Gastrocnemius medialis (tissue), 4 donors: ENCODE measurements around the gene ALG14. TPM values are rescaled to one million over a fixed set of nuclear protein-coding genes. Genes with fewer than 3 reads are reported as not detected.
A peak's percentile ranks its signal among the peaks of the same experiment; 100 is the strongest.
"Not testable (repeated sequence)": the region's sequence is repeated elsewhere in the genome, so short reads cannot be mapped to it uniquely, and the experiment has no call there.

Experiments used
- ATAC-seq, 2 donors: fragments of 150-250 bp; one replicate each; pipeline ENCODE4 v1.9.1; 2016
- DNase-seq, 2 donors: peaks; one replicate each; pipeline ENCODE4 v3.0.0-alpha.2; 2019
- H3K27ac ChIP-seq, 4 donors: fragments of 200-600 bp; sonication (generic); 1 replicate in 1 of 4; 2 replicates in 3 of 4; pipeline ENCODE4 v1.5.1; 2016 to 2018; ENCODE audit warnings: mild to moderate bottlenecking in 2 of 4, moderate library complexity in 1 of 4
- H3K27me3 ChIP-seq, 3 donors: fragments of 200-600 bp; sonication (generic) in 2 of 3; 1 replicate in 1 of 3; 2 replicates in 2 of 3; pipeline versions ENCODE4 v1.5.1 to v1.6.0; 2016 to 2019; ENCODE audit warnings: mild to moderate bottlenecking in 1 of 3, moderate library complexity in 1 of 3
- H3K36me3 ChIP-seq, 2 donors: fragments of 200-600 bp; sonication (generic) in 1 of 2; one replicate each; pipeline ENCODE4 v1.5.1; 2017 to 2018
- H3K4me1 ChIP-seq, 2 donors: fragments of 200-600 bp; sonication (generic) in 1 of 2; one replicate each; pipeline ENCODE4 v1.5.1; 2016 to 2017; ENCODE audit warnings: mild to moderate bottlenecking in 2 of 2
- H3K4me3 ChIP-seq, 4 donors: fragments of 200-600 bp; sonication (generic) in 3 of 4; 1 replicate in 1 of 4; 2 replicates in 3 of 4; pipeline ENCODE4 v1.5.1; 2016 to 2019; ENCODE audit warnings: mild to moderate bottlenecking in 2 of 4
- H3K9me3 ChIP-seq, 3 donors: fragments of 200-600 bp; sonication (generic) in 2 of 3; 1 replicate in 1 of 3; 2 replicates in 2 of 3; pipeline ENCODE4 v1.5.1; 2016 to 2019
- POLR2A ChIP-seq, 2 donors: fragments of 450-650 bp; IDR thresholded peaks; one replicate each; pipeline ENCODE4 v1.6.1; 2017; ENCODE audit warnings: antibody characterized with exemption in 2 of 2, mild to moderate bottlenecking in 2 of 2, moderate library complexity in 2 of 2
- in situ Hi-C, 4 donors: fragments of 200-750 bp; cut with MboI; loops; one replicate each; pipeline versions ENCODE4 v1.15.0 to v1.8.0; 2017; ENCODE audit warnings: low sequenced_read_pairs in 4 of 4
- intact Hi-C: fragments of 100-400 bp; cut with DNase I; formaldehyde crosslinking; loops from one replicate; pipeline ENCODE4 v1.15.1; 2023; ENCODE audit warnings: low total_unique reads
- total RNA-seq, 4 donors: library from RNA; depleted of rRNA; stranded (reverse); fragments of >200 nt; gene quantifications; one replicate each; pipeline versions ENCODE4 v1.1.0 to v1.2.3, GENCODE V29; 2016
- TF ChIP-seq, protein P1 (sequence below), 5 experiments: fragments of 450-650 bp in 3 of 5; fragments of 200-600 bp in 2 of 5; sonication (generic) in 2 of 5; IDR thresholded peaks in 4 of 5; conservative IDR thresholded peaks in 1 of 5; 1 replicate in 4 of 5; 2 replicates in 1 of 5; pipeline ENCODE4 v1.5.1; 2016 to 2019; ENCODE audit warnings: antibody characterized with exemption in 5 of 5, mild to moderate bottlenecking in 3 of 5, moderate library complexity in 3 of 5

ALG14 gene
- total RNA-seq, 4 donors from 2014 or later: 0.24 to 0.97 (median 0.77) TPM

DNA sequence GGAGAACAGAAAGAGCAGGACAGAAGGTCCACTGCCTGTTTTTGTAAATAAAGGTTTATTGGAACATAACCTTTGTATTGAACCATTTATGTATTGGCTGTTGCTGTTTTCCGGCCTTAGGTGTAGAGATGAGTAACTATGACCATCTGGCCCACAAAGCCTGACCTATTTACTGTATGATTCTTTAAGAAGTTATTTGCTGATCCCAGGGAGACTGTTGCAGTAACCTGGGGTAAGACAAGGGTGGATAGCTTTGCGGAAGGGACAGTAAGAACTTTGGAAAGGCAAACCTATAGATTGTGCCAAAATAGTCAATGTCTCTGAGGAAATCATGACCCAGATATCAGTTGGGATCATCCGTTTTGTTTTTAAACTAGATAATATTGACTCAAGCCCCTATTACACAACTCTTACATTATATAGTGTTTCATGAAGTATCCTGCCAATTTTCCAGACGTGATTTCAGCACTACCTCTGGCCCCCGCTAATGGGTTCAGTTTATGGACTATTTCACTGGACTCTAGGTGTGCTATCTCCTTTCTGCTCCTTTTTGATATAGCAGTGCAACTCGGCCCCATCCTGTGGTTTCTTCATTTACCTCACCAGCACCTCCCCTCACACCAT is 23.6 kb upstream of the ALG14 start:
- no peak overlapping the region for H3K27ac ChIP-seq
- ATAC-seq (peak; percentile 69), DNase-seq (peak in 1 of 2 donors; percentile 17)
- TF ChIP-seq, protein P1, sequence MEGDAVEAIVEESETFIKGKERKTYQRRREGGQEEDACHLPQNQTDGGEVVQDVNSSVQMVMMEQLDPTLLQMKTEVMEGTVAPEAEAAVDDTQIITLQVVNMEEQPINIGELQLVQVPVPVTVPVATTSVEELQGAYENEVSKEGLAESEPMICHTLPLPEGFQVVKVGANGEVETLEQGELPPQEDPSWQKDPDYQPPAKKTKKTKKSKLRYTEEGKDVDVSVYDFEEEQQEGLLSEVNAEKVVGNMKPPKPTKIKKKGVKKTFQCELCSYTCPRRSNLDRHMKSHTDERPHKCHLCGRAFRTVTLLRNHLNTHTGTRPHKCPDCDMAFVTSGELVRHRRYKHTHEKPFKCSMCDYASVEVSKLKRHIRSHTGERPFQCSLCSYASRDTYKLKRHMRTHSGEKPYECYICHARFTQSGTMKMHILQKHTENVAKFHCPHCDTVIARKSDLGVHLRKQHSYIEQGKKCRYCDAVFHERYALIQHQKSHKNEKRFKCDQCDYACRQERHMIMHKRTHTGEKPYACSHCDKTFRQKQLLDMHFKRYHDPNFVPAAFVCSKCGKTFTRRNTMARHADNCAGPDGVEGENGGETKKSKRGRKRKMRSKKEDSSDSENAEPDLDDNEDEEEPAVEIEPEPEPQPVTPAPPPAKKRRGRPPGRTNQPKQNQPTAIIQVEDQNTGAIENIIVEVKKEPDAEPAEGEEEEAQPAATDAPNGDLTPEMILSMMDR (IDR thresholded peaks at IDR 0.05 in 4 of 5, conservative IDR thresholded peaks at IDR 0.05 in 1 of 5): no peak
- TF ChIP-seq POLR2A (IDR thresholded peaks at IDR 0.05): no peak
- no peaks in the 10 kb centered on the region for H3K36me3 ChIP-seq
- intact Hi-C loops: no loop called here
- in situ Hi-C loops: no loop called here
- no peaks in the 10 kb centered on the region for H3K4me1 ChIP-seq
- no peaks in the 10 kb centered on the region for H3K27me3 ChIP-seq
- H3K9me3 ChIP-seq: no peaks in the 10 kb centered on the region
- no peak overlapping the region for H3K4me3 ChIP-seq

DNA sequence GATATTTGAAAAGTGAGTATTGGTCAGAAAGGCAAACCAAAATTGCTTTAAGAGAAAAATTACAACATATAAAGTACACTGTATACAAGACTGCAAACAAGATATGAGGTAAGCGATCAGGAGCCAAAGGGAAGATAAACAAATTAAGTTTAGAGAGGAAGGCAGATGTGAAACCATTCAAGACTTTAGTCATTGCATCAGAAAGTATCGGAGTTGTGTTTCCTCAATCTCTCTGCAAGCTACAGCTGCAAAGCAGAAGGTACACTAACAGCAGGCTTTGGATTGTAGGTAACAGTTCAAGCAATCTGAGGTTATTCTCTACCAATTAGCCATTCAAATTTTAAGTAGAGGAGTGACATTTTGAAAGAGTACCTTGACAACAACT is 23.1 kb upstream of the ALG14 start:
- no peaks in the 10 kb centered on the region for H3K9me3 ChIP-seq
- ATAC-seq (peak in 1 of 2 donors; percentile 26), DNase-seq (no peak)
- H3K27ac ChIP-seq: no peak overlapping the region
- H3K4me1 ChIP-seq: no peaks in the 10 kb centered on the region
- no peaks in the 10 kb centered on the region for H3K27me3 ChIP-seq
- intact Hi-C loops (no loop called here), in situ Hi-C loops (no loop called here)
- H3K4me3 ChIP-seq: no peak overlapping the region
- TF ChIP-seq POLR2A (IDR thresholded peaks at IDR 0.05): no peak
- TF ChIP-seq, protein P1 (IDR thresholded peaks at IDR 0.05 in 4 of 5, conservative IDR thresholded peaks at IDR 0.05 in 1 of 5): no peak
- H3K36me3 ChIP-seq: no peaks in the 10 kb centered on the region

DNA sequence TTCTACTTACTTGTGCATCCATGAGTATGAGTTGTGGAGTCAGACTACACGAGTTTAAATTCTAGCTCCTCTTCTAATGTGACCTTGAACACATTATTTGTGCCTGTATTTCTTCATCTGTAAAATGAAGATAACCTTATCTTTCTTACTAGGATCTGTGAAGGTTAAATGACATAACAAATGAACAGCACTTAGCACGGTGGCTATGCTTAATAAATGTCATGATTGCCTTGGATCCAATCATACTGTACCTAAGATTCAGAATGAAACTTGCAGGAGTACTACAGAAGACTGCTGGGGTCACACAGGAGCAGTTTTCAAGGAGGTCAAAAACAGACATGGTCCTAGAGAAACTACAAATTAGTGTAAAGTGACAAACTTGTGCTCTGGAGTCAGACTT is 22.2 kb upstream of the ALG14 start:
- H3K36me3 ChIP-seq: no peaks in the 10 kb centered on the region
- no peak overlapping the region for H3K4me3 ChIP-seq
- no peak for DNase-seq
- ATAC-seq: no peak
- in situ Hi-C loops (no loop called here), intact Hi-C loops (no loop called here)
- H3K27ac ChIP-seq: no peak overlapping the region
- H3K27me3 ChIP-seq: no peaks in the 10 kb centered on the region
- H3K9me3 ChIP-seq: no peaks in the 10 kb centered on the region
- H3K4me1 ChIP-seq: no peaks in the 10 kb centered on the region
- no peak for TF ChIP-seq POLR2A (IDR thresholded peaks at IDR 0.05)
- TF ChIP-seq, protein P1 (IDR thresholded peaks at IDR 0.05 in 4 of 5, conservative IDR thresholded peaks at IDR 0.05 in 1 of 5): no peak

DNA sequence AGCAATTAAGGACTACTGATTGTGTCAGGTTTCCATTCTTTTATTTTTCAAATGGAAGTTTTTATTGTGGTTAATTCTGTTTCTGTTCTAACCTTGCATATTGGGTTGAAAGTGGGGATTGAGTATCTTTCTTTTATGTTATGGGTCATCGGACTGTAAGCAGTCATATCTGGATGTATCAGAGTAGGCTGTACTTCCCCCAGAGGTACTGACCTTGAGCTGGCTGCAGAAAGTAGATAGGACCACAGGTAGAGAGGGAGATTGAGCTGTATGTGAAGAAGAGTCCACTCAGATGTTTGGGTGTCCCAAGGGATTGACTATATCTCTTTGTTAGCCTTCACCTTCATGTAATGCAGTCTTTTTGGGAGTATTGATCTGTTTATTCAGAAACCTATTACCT is 20.5 kb upstream of the ALG14 start:
- intact Hi-C loops: no loop called here
- H3K27me3 ChIP-seq: no peaks in the 10 kb centered on the region
- TF ChIP-seq, protein P1 (IDR thresholded peaks at IDR 0.05 in 4 of 5, conservative IDR thresholded peaks at IDR 0.05 in 1 of 5): no peak
- no peaks in the 10 kb centered on the region for H3K36me3 ChIP-seq
- no peaks in the 10 kb centered on the region for H3K4me1 ChIP-seq
- no peak for DNase-seq
- ATAC-seq: no peak
- H3K27ac ChIP-seq: no peak overlapping the region
- in situ Hi-C loops: no loop called here
- H3K4me3 ChIP-seq: no peak overlapping the region
- H3K9me3 ChIP-seq: no peaks in the 10 kb centered on the region

DNA sequence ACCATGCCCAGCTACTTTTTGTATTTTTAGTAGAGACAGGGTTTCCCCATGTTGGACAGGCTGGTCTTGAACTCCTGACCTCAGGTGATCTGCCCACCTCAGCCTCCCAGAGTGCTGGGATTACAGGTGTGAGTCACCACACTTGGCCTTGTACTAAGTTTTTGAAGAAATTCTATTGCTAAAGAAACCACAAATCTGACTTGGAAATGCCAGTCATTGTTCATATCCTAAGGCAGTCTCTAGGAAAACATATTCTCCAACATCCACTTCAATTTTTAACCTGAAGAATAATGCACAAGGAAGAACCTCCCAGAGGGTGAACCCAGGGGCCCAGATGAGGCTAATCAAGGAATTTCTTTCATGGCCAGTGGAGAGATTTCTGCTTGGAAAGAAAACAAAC is 20.1 kb upstream of the ALG14 start:
- H3K9me3 ChIP-seq, H3K4me1 ChIP-seq, in situ Hi-C loops, H3K4me3 ChIP-seq, H3K27me3 ChIP-seq, intact Hi-C loops, H3K36me3 ChIP-seq, DNase-seq, ATAC-seq, H3K27ac ChIP-seq: not testable (repeated sequence)

DNA sequence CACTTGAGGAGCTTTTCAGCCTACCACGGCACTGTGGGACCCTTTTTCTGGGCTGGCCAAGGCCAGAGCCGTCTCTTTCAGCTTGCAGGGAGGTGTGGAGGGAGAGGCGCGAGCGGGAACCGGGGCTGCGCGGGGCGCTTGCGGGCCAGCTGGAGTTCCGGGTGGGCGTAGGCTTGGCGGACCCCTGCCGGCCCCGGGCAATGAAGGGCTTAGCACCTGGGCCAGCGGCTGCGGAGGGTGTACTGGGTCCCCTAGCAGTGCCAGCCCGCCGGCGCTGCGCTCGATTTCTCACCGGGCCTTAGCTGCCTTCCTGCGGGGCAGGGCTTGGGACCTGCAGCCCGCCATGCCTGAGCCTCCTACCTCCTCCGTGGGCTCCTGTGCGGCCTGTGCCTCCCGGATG is 18.5 kb upstream of the ALG14 start:
- H3K36me3 ChIP-seq, ATAC-seq, H3K27me3 ChIP-seq, H3K9me3 ChIP-seq, intact Hi-C loops, H3K27ac ChIP-seq, DNase-seq, in situ Hi-C loops, H3K4me3 ChIP-seq: not testable (repeated sequence)
- H3K4me1 ChIP-seq: peaks cover 0 to 10% of the 10 kb centered on the region in 2 donors
